DMS153 treated with DMSO at 0.1 percent for 48 hours (cell line): ENCODE results near the gene HPCAL1.
"Not testable (repeated sequence)": the region's sequence is repeated elsewhere in the genome, so short reads cannot be mapped to it uniquely, and the experiment has no call there.

Source experiments
- DNase-seq: peaks from one replicate; lab custom pipeline; 2025; ENCODE audit not compliant: unreplicated experiment; lab: John Stamatoyannopoulos, UW

The HPCAL1 gene

DNA sequence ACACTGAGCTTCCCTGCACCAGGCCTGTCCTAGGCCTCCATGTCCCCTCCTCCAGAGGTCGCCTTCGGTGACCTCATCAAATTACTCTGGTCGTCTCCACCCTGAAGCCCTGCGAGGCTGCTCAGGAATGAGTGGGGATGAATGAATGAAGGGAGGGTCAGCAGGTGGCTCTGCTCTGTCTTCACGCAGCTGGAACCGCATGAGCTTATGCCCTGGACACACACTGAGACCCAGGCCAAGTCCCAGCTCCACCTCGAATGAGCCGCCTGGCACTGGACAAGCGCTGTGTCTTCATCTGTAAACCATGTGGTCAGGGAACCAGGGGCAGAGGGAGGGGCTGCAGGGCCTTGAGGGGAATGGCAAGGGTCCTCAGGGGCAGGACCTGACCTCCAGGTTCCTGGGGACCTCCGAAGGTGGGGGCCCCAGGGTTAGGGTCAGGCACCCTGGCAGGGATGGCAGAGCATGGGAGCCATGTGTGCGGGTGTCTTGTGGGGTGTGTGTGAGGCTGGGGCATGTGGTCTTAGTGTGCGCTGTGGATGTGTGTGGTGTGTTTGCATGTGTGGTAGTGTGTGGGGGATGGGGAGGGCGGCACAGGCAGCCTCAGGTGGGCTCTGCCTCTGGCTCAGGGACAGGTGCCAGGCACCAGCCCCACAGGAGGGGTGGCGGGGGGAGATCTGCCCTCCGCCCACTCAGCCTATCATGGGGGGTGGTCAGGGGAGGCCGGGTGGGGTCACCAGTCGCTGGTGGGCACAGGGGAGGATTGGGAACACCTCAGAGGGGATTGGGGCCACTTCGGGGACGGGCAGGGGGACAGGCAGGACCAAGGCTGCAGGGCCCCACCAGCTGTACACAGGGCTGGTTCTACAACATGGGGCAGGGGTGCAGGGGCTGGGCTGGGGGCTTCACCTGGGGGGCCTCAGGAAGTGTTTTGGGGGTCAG, 131.5 kb downstream of the HPCAL1 start:
- no peak for DNase-seq

DNA sequence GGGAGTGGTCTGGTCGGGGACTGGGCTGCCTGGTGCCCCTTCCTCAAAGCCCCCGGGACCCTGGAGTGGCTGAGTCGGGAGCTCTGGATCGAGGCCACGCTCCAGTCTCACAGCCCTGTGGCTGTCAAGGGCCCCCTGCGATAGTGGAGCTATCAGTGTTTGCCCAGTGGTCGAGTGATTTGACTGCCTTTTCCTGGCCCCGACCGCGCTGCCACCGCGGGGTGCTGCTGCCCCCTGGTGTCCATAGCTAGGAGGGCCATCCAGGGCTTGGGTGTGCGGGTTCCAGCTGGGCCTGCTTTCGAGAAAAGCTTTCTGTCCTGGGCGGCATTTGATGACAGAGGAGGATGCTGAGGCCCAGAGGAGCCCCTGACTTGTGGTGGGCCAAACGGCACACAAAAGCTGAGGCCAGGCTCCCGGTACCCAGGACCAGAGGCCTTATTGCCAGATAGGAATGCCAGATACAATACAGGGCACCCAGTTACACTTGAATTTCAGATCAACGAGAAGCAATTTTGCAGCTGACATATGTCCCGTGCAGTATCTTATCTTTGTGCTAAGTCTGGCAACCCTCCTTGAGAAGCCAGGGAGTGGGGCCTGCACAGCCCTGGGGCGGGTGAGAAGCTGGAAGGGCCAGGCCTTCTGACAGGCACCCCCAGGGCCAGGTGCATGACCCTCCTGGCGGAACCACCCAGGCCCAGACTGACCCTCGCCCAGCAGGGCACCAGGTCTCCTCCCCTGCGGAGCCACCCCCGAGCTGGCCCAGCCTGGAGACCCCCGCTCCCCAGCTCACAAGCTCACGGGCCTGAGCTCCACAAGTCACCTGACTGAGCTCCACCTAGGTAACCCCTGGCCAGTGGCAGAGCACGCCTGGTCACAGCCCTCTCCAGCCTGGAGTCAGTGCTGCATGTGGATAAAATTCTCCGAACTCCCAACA, 132.4 kb downstream of the HPCAL1 start:
- peak; percentile 72 for DNase-seq

DNA sequence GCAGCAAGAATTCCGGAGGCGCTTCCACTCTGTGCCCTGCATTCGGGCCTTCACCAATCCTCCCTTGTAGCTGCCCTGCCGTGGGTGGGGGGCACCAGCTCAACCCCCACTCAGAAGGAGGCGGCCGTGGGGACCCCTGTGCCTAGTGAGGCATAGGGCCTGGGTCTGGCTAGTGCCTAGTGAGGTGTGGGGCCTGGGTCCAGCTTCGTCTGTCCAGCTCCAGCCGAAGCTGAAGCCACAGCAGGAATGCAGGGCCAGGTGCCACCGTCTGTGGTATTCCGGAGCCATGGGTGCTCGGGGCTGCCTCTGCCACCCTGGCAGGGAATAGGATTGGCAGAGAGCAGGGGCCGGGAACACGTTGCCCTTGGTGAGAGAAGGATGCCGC, 133.1 kb downstream of the HPCAL1 start:
- no peak for DNase-seq

DNA sequence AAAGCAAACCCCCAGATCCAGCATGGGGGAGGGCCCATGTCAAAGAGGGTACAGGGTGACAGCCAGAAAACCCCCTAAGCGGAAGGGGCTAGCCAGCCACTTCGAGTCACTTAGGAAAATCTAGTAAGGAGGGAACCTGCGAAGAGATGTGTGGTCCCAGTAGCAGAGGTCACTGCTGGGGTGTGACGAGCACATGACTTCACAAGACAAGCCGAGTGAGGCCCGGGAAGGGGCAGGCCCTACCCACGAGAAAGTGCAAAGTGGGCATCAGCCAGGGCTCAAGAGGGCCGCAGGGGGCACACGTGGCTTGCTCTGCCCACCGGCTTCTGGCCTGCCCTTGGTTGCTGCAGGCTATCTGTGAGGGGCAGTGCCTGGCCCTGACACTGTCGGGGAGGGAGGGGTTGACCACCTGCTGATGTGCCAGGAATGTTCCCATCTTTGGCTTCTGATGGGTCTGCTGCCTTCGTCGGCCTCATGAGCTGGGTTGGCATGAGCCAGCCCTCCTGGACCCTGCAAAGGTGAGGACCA, 133.9 kb downstream of the HPCAL1 start:
- DNase-seq = no peak

DNA sequence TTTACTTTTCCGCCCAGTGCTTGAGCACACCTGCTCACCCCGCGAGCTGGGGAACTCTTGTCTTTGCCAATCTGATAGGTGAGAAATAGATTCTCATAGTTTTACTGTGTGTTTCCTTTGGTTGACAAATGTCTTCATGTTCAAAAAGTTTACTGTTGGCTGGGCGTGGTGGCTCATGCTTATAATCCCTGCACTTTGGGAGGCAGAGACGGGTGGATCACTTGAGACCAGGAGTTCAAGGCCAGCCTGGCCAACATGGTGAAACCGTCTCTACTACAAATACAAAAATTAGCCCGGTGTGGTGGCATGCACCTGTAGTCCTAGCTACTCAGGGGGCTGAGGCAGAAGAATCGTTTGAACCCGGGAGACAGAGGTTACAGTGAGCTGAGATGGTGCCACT, 135.1 kb downstream of the HPCAL1 start:
- no peak for DNase-seq

DNA sequence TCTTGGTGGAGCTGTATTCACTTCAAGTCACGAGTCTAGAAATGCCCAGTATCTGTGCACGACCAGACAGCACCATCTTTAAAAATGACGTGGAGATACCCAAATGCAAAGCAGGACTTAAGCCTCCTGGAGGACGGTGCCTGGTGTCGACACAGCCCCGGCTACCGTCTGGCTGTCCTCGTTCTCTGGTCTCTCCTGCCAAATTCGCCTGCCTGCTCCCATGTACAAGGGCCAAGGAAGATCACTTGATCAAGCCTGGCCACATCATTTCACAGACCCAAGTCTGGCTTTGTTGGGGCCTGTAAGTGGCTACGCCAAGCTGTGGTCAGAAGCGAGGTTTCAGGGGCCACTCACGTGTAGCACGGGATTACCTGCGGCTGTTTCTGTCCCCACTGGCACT, 136.0 kb downstream of the HPCAL1 start:
- no peak for DNase-seq

DNA sequence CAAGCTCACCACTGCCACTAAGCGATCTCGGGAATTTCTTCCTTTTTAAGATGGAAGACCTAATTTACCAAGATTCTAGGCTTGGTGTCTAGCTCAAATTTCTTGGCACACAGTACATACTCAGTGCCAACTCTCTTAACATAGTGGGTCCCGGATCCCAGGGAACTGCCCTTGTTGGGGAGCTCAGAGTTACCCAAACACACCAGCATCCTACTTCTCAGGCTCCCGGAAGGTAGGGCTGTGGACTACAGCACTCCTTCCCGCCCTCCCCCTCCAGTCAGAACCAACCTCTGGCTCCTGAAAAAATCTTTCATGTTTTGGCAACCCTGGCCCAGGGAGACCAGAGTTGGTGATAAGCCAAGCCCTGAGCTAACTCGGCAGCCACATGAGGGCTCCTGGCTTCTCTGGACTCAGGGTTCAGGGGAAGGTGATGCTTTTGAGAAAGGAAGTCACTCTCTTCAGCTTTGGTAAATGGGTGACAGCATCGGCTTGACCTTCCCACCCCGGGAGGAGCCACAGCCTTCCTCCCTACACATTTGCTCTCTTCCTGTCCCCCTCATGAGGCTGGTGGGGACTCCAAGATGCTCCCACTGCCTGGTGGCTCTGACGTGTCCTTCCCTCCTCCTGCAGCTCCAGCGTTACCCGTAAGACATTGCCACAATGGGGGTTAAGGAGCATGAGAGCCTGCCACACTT, 136.6 kb downstream of the HPCAL1 start:
- DNase-seq = no peak

DNA sequence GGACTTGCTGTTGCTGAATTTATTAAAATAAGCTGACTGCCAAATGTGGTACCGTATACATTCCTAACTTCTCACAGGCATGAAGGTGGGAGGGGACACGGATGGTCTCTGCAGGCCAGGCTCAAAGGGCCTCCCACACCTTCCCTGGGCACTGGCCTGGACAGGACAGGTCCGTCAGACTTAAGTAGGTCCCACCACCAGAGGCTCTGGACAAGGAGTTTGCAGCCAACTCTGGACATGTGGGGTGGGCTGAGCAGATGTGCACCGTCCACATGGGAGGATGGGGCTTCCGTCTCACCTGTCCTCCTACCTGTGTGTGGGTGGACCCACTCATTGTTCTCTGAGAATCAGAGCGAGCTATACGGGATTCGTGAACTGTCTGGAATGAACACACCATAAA, 137.3 kb downstream of the HPCAL1 start:
- DNase-seq = no peak

DNA sequence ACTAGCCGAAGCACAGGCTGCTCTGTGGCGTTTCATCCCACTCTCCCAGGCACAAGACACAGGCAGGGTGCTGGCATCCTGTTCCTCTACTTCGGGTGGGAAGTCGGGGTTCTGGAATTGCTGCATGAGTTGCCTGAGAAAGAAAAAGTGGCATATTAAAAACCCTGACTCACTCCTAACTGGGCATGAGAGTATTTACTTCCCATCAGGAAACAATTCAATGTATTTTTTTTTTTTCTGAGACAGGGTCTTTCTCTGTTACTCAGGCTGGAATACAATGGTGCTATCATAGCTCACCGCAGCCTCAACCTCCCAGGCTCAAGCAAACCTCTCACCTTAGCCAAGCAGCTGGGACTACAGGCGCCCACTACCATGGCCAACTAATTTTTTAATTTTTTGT, 138.0 kb downstream of the HPCAL1 start:
- no peak for DNase-seq

DNA sequence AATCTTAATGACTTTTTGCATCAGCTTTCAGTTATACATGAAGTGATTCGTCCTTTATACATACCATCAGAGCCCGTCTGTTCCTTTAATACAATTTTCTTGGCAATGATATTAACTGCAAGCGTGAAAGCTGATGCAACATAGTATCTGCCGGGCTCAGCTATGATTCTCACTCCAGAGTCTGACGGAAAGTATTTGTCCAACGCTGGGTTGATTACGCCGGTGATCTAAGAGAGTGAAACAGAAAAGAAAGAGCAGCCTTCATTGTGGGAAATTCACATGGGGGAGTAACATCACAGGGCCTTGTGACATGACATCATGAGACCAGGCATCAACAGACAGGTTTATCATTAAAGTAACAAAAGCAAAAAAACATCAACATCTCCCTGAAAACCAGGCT, 139.2 kb downstream of the HPCAL1 start:
- no peak for DNase-seq

DNA sequence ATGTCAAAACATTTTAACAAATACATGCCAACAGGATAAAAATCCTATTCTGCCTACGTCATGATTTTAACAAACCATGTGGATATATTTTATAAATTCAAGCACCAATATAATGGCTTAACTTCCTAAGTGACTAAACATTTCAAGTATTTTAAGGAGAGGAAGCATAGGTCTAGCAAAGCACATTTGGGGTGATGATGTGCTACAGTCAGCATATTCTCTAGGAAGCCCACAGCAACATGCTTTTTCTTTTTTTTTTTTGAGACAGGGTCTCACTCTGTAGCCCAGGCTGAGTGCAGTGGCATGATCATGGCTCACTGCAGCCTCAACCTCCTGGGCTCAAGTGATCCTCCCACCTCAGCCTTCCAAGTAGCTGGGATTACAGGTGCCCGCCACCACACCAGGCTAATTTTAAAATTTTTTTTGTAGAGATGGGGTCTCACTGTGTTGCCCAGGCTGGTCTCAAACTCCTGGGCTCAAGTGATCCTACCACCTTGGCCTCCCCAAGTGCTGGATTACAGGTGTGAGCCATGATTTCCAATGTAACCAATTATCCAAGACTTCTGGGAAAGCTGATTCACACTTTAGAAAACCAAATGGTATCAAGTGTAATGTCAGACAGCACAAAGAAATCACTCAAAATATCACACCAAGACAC, 139.9 kb downstream of the HPCAL1 start:
- not testable (repeated sequence) for DNase-seq

DNA sequence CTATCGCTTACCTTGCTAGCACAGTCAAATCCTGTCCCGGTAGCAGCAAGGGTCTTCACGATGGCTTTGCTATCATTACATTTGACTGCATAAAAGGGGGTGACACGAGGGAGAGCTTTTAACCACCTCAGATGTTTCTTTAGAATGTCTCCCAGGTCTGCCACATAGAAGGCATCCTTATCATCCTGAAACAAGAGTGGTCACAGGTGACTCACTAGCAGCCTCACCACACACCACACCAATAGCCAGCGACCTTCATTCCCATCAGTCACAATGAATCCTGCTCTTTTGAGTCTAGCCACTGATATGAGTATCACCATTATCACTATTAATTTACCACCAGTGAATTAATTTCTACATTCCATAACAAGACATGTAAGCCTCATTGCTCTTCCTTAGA, 141.8 kb downstream of the HPCAL1 start:
- no peak for DNase-seq

DNA sequence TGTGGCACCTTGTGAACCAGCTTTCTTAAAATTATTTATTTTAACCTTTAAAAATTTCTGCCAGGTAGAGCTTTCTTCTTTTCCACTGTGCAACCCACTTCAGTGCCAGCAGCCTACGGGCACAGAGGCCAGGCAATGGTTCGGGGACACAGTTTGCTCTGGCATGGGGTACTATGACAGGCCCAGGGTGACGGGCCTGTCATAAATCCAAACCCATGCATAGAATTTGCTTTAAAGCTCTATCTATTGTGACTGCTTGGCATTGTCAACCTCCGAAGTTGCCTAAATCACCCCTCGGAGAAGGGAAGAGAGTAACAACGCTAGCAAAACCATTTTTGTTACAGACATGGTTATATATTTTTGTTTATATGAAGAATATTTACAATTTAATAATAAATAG, 143.9 kb downstream of the HPCAL1 start:
- no peak for DNase-seq

DNA sequence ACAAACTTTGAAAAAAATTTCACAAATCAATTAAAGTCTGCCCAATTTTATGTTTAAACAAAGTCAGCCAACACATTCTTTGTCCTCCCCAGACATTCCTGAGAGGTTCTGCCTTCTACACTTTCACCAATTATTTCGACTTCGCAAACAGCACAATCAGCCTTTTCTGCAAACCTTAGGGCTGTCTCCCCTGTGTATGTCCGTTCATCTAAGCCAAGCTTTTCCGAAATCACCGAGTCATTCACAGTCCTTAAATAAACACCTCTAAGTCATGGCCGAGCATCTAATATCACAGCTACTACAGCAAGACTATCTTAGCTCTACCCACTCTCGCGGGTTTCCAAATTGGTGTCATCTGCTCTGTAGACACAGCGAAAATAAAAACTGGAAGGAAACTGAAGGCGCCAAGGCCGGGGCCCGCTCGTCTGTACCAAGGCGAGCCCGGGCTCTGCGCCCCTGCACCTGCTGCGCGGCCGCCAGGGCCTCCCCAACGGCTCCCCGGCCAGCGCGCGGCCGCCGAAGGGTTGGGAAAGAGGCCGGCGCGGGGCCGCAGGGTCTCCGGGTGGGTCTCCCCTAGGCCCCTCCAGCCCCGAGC, 144.7 kb downstream of the HPCAL1 start:
- no peak for DNase-seq

DNA sequence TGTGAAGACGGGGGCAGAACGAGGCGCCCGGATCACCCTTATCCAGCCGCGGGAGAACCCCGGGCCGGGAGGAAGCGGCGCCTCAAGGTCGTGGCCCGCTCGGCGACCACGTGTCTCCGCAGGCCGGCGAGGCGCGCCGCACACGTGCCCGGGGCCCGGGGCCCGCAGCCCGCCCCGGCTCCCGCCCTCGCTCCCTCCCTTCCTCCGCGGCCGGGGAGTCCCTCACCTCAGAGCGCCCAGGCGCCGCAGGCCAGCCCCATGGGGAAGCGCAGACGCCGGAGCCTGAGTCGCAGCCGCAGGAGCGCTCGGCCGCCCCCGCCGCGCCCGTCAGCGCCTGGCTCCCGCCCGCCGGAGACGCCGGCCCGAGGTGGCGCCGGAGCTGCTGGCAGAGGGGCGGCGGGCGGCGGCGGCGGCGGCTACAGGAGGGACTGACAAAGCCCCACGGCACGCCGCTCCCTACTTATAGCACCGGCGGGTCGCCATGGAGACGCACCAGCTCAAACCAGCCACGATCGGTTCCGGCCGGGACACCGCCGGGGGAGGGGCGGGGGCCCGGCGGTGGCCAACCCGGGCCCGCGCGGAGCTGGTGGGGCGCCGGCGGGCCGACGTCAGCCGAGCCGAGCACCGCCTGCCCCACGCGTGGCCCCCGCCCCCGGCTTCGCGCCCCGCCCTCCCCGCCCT, 145.3 kb downstream of the HPCAL1 start, which contains the start of gene ODC1:
ODC1 (minus strand) TSS at position 433 of the 681 bp plus-strand sequence. CDS start 3,295 bp downstream, outside the sequence.
- DNase-seq = peak; percentile 96

DNA sequence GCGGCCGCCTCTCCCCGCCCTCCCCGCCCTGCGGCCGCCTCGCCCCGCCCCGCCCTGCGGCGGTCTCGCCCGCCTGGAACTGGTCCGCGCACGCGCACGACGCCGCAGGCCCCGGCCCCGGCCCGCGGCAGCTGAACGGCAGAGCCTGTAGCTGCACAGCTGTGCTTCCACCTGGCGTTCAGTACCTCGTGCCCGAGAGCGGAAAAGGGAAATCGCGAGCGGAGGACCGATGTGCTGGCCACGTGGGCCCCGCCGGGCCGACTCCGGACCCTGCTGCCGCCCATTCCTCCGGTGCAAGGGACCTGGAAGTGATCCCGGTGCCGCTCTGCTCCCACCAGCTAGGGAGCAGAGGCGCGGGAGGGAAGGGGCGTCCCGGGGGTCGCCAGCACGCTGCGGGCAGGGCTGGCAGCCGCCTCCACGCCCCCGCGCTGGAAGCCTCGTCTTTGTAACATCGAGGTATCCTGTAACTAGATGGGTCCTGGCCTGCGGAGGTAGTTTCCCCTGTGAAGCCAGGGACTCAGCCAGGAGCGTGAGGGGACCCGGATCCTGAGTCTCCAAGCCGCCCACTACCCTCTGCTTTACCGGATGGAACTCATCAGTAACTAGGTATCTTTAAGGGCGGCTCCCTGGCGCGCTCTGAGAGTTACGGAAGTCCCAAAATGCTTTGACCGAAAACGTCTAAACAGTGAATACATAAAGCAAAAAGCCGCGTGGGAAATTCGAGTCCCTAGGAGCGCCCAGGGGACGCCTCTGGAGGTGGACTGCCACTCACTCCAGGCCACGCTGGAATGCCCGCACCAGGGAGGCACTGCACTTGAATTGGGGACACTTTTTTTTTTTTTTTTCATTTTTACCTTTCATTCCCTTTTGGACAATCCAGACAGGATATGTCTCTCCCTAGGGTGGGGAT, 146.1 kb downstream of the HPCAL1 start:
- DNase-seq = peak; percentile 96

DNA sequence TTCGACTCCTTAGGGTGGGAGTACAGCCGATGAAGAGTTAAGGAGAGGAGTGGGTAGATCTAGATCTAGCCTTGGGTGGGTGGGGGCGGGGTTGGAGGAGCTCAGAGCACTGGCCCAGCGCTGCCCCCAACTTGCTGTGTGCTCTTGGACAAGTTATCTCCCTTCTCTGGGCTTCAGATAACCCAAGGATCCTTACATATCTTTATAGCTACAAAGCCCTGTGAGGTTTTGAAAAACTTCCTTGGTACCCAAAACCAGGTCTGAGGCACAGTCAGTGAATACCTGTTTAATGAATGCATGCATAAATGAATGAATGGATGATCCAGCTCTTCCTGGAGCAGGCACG, 146.8 kb downstream of the HPCAL1 start:
- DNase-seq = no peak
